GM18861 (cell line): ENCODE measurements around the gene SPTLC1.
"Not testable (repeated sequence)": the region's sequence is repeated elsewhere in the genome, so short reads cannot be mapped to it uniquely, and the experiment has no call there.

ENCODE experiments used
- ATAC-seq: cut with Tn5 transposase; IDR thresholded peaks from one replicate; pipeline ENCODE4 v1.9.1; 2021; ENCODE audit not compliant: unreplicated experiment

The SPTLC1 gene, protein sequence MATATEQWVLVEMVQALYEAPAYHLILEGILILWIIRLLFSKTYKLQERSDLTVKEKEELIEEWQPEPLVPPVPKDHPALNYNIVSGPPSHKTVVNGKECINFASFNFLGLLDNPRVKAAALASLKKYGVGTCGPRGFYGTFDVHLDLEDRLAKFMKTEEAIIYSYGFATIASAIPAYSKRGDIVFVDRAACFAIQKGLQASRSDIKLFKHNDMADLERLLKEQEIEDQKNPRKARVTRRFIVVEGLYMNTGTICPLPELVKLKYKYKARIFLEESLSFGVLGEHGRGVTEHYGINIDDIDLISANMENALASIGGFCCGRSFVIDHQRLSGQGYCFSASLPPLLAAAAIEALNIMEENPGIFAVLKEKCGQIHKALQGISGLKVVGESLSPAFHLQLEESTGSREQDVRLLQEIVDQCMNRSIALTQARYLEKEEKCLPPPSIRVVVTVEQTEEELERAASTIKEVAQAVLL

DNA sequence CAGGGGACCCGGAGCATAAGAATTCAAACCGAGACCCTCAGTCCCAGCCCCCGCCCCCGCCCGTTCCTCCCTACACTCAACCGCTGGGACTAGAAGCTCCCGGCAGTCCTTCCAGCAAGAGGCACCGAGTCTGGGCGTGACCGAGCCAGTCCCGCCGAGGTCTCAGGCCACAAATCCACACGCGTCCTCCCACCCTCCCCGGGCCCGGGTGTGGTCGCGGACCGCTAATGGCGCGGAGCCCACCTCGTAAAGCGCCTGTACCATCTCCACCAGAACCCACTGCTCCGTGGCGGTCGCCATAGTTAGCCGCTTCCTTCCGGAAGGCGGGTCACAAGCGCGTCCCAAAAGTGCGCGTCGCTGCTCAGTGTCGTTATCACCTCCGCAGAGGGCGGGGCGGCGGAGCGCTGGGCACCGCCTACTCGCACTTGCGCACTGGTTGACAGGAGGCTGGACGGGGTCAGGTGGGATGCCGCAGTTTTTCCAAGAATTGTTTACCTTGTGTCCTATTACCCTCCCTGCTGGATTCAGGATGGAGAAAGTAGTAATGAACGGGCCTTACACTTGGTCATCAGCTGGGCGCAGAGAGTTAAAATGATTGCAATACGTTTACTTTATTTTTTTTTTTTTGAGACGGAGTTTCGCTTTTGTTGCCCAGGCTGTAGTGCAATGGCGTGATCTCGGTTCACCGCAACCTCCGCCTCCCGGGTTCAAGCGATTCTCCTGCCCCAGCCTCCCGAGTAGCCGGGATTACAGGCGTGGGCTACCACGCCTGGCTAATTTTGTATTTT, at the start of gene SPTLC1:
SPTLC1 (minus strand) TSS at position 343 of the 788 bp plus-strand sequence; CDS start at position 300, 43 bp downstream.
- peak; percentile 95 for ATAC-seq

DNA sequence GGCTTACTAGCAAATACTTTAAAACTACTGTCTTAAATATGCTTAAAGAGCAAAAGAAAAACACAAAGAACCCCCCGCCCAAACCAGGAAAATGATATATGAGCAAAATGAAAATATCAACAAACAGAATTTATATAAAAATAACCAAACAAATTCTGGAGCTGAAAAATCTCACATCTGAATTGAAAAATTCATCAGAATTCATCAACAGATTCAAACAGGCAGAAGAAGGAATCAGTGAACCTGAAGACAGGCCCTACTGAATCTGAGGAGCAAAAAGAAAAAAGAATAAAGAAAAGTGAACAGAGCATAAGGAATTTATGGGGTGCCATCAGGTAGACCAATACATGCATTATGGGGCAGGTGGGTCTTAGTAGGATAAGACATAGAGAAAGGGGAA, 49.8 kb upstream of the SPTLC1 start:
- ATAC-seq, result no peak

DNA sequence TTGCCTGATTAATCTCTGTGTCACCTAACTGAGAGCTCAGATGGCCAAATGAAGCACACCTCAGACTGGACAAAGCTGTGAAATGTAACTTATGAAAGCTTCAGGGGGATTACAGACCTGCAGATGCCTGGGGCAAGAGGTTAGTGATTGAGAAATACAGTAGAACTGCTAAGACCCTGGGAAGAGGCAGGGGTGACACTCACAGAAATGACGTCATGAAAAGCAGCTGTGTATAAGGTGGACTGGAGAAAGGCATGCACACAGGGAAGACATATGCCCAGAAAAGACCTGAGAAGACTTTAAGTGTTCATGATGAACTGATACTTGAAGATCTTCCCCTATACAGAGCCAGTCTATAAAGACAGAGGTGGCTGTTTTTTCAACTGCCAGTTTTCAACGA, 49.3 kb upstream of the SPTLC1 start:
- ATAC-seq, result no peak

DNA sequence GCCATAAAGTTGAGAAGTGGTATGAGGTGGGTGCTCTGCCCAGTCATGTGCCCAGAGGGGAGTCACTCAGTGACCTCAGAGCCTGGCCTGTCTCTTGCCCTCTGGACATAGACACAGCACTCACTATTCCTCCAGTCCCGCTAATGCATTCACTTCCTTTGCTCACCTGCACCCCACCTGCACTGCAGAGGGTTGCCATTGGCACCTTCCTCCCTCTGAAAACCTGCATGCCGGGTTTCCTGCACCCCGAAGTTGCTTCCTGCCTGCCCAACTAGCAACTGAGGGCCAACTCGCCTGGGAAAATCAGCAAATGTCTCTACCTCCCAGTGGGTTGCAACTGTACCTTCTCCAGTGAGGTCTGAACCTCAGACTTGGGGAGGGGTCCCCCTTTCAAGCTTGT, 48.1 kb upstream of the SPTLC1 start:
- no peak for ATAC-seq

DNA sequence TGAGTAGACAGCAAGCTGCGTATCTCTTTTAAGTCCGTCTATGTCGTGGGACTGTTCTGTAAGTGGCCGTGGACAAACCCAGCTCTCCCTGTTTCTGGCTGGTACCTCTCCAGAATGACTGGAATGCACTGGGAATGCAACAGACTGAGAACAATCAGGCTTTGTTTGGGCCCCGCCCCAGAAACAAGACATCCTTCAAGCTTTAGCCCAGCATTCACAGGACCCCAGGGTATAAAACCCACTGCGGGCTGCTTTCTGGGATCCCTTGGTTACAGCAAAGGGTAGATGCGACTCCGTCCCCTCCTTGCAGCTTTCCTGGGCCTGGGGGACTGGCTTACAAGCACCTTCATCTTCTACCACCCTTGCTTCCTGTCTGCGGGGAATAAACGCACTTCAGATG, 45.6 kb upstream of the SPTLC1 start:
- ATAC-seq, result no peak

DNA sequence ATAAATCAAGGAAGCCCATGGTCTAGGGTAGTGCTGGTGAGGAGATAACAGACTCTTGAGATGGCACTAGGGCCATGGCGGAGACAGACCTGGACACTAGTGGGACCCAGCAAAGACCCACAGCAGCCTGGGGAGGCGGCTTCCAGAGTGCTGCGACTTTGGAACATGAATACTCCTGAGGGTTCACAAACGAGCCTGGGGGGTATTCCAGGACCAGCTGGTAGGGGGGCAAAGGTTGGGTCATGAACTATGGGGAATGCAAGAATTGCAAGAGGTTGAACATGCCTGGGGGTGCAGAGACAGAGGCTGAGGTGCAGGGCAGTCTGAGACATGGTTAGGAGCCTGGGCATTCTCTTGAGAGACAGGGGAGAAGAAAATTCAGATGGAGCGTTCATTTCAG, 43.8 kb upstream of the SPTLC1 start:
- ATAC-seq, result no peak

DNA sequence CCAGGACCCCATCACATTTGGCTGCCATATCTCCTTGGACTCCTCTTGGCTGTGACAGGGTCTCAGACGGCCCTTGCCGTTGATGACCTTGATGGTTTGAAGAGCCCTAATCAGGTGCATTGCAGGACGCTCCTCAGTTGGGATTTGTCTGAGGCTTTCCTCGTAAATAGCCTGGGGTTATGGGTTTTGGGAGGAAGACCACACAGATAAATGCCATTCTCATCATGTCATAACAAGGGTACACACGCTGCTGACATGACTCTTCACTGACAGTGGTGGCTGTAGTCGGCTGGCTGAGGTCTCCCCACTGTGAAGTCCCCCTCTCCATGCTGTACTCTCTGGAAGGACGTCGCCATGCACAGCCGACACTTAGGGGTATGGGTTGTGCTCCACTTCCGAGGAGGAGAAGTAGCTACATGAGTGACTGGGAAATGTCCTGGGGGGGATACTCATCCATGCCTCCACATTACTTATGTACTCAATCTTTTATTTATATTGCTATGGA, 42.9 kb upstream of the SPTLC1 start:
- ATAC-seq, result no peak

DNA sequence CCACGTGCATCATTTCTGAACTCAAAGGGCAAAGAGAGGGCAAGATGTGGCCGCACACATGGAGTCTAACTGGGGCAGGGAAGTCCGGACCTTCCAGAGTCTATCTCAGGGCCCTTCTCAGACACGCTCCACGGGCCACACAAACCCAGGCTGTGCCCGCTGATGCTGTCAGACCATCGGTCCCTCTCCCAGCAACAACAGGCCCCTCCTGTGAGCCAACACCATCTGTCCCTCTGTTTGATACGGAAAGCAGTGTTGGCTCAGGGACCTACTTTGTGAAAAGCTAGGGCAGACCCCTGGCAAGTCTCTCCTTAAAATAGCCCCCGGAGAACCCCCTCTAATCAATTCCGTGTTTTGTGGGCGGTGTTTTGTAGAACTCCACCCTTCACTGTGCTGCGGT, 40.5 kb upstream of the SPTLC1 start:
- ATAC-seq, result not testable (repeated sequence)

DNA sequence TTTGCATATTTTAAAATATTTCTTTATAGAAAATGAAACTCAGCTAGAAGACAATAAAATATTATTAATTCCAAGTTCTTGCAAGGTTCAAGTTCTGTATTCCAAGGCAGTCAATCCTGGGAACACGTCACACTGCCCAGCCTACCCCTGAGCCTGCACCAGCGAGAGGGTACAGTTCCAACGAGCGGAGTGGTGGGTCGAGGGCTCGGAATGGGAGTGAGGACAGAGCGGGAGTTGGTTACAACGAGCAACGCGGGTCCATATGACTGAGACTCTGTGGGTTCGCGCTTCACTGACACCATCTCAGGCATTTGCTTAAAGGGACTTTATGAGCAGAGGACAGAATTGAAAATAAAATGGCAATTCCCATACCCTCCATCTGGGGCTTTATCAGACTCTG, 40.0 kb upstream of the SPTLC1 start:
- no peak for ATAC-seq

DNA sequence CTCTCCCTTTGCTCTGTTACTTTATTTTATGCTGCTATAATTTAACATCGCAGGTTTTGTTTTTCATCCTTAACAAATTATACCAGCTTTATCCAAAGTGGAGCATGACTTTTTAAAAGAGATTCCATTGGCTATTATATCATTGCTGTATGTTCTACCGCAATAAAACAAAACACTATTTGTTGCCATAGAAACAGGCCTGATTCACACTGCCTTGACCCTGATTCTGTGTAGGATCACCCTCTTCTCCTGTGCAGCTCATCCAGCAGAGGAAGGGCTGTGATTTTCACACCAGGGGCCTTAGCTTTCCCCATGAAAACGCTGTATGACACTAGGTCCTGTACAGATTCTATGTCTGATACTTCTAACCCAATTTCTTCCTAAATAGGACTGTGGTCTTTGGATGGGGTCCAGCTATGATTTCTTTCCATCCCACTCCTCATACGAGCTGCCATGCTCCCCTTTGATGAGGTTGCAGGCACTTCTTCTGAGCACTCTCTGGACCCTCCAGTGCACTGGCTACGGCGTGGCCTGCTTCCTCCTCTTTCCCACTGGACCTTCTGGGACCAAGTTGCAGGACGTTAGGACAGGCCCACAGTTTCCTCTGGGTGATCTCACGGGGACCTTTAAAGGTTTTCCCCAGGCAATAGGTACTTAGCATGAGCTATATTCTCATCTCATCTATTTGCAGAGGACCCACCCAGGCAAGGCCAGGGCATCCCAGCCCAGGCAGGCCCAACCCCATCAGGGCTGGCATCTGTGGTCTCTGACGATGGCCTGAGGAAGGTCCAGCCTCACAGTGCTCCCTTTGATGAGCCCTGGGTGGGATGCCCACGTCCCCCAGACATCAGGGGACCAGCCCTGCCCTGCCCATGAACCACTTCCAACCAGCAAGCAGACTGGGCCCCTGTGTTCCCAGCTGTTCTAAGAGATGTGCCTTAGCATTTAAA, 38.5 kb upstream of the SPTLC1 start:
- not testable (repeated sequence) for ATAC-seq

DNA sequence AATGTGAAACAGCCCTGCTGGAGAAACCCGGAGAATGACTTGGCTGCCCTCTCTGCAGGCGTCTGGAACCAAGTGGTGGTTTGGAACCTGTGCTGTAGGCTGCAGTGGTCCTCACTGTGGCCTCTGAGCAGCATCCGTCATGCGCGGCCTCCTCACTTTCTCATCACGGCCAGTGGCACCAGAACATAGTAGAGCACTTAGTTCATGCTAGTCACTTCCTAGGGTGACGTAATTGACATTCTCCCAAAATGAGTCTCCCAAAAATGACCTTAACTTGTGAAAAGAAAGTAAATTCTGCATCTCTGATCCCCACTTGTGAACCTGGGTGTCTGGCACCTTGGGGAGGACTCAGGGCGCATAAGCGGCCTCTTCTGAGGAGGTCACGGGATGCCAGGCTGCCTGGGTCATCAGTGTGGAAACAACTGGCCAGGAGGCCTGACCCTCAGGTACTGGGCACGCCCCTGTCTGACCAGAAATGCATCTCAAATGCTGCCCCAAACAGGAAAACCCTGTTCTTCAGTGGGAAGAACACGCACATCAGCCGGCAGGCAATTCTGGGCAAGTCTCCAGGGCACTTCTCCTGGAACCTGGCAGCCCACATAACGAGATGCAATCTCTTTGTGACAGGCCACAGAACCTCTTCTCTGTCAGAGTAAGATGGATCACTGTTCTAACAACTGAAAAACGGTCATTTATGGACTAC, 36.6 kb upstream of the SPTLC1 start:
- ATAC-seq, result no peak

DNA sequence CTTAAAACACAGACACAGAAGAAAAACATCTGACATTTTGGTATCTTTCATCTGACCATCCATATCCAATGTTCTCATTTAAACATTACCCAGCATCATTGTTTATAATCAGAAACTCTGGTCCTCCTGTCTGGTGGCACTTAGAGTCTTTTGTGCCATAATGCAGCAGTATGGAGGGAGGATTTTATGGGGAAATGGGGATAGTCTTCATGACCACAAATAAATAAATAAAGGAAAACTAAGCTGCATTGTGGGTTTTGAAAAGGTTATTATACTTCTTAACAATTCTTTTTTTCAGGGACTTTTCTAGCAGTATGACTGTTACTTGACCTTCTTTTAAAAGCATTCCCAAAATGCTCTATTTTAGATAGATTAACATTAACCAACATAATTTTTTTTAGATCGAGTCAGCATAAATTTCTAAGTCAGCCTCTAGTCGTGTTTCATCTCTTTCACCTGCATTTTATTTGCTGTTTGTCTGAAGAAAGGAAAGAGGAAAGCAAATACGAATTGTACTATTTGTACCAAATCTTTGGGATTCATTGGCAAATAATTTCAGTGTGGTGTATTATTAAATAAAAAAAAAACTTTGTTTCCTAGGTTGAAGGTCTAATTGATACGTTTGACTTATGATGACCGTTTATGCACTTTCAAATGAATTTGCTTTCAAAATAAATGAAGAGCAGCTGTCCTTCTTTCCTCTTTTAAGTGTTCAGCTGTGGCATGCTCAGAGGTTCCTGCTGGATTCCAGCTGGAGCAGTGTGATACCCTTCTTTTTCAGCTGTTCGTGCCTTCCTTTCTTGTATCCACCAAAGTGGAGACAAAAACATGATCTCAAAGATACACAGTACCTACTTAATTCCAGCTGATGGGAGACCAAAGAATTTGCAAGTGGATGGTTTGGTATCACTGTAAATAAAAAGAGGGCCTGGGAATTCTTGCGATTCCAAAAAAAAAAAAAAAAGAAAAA, 35.6 kb upstream of the SPTLC1 start:
- not testable (repeated sequence) for ATAC-seq

DNA sequence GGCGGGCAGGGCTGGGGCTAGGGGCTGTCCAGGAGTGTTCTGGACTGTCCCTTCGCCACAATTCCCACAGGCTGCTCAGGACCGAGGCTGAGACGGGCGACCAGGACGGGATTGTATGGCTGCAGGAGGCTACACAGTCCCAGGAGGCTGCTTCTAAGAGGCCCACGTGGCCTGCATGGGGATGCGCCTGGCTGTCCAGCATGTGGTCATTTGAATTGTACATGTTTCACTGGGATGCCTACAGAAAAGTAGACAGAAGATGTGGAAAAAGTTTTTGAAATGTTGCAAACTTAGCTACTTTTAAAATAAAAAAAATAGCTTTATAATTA, 32.6 kb upstream of the SPTLC1 start:
- ATAC-seq, result no peak

DNA sequence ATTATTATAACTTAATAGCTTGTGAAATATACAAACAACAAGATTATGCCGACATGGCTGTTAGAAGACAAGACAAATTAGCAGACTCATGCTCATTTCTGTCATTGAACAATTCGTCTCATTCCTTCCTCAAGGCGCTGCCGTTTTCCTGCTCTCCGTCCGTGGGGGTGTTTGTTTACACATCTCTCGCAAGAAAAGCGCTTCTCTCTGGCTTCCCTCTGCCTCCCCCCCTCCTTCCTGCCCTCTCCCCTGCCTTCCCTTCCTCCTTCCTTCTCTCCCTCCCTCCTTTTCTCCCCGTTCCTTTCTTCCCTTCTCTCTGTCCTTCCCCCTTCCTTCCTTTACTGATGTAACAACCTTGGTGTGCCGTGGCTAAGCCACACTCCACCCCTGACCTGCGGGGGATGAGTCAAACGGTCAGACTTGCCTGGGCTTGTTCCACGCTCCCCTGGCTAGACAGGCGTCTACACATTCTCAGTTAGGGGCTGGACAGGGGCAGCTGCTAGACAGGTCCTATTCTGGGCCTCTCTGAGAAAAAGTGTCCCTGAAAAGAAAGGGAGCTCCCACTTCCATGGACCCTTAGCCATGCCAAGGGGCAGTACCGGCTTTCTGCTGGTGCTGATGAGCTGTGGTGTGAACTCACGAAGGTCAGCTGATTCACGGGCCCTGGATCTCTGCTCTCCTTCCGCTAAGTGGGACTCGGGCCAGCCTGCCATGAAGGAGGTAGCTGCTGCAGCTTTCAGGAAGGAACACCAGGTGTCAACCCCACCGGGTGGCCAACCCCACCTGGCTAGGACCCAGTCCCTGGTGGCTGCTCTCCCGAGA, 32.0 kb upstream of the SPTLC1 start:
- peak; percentile 76 for ATAC-seq

DNA sequence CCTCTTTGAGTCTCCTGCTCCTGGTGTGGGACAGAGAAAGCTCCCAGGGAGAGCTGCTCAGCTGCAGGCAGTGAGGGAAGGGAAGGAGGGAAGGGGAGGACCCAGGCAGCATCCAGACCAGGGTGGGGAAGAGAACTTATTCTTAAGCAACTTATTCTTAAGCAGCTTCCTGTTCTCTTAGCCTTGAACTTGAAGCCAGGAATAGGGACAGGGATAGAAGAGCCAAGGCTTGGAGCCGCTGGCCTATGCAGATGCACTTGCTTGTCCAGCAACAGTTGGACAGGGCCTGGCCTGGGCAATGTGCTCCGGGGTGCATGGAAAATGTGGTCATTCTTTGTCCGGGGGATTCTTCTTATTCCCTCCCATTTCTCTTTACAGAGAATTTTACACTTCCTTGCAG, 31.4 kb upstream of the SPTLC1 start:
- ATAC-seq, result no peak

DNA sequence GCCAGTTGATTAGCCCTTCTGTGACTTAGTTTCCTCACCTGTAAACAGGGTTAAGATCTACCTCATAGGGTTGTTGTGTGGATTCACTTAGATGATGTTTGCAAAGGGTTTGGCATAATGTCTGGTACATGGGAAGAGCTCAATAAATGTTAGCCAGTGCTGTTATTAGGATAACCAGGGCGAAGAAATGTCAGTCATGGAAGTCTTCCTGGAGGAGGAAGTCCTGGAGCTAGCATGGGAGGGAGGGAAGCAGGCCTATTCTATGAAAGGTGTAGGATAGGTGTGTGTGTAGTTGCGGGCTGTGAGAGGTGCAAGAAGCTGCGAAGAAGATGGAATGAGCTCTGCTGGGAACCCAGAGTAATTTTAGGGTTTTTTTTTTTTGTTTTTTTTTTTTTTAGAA, 30.6 kb upstream of the SPTLC1 start:
- ATAC-seq, result not testable (repeated sequence)

DNA sequence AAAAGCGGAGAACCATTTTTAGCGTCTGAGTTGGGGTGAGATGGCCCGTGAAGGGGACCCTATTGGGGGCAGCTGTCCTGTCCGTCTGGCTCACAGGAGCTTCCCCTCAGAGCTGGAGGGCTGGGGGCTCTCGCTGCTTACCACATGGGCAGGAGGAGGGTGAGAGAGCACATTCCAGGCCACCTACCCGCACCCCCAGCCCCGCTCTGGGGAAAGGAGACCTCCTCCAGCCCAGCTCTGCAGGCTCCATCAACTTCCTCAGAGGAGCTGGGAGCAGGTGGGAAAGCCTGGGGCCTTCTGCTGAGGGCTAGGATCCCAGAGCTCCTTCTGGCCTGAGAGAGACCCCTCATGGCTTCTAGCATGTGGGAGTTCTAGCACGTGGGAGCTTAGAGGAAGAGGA, 27.1 kb upstream of the SPTLC1 start:
- no peak for ATAC-seq
